Sigmoid colon (tissue), 7 donors: ENCODE data around the gene KDM7A. TPM values are rescaled to one million over a fixed set of nuclear protein-coding genes. Genes with fewer than 3 reads are reported as not detected.
"Not testable (repeated sequence)": the region's sequence is repeated elsewhere in the genome, so short reads cannot be mapped to it uniquely, and the experiment has no call there.

Experiments used
- DNase-seq: peaks from one replicate; pipeline ENCODE4 v3.0.0-alpha.2; 2019
- H3K27ac ChIP-seq, 4 donors: fragments of 200-600 bp; sonication (generic); one replicate each; pipeline ENCODE4 v1.5.1; 2016 to 2019; ENCODE audit warnings: mild to moderate bottlenecking in 1 of 4
- H3K27me3 ChIP-seq, 3 donors: fragments of 200-600 bp; sonication (generic); one replicate each; pipeline ENCODE4 v1.5.1; 2019; ENCODE audit warnings: mild to moderate bottlenecking in 1 of 3
- H3K36me3 ChIP-seq, 4 donors: fragments of 200-600 bp; sonication (generic); one replicate each; pipeline ENCODE4 v1.5.1; 2016 to 2019
- H3K4me1 ChIP-seq, 4 donors: fragments of 200-600 bp; sonication (generic); one replicate each; pipeline ENCODE4 v1.5.1; 2017 to 2019
- H3K4me3 ChIP-seq, 4 donors: fragments of 200-600 bp; sonication (generic); one replicate each; pipeline ENCODE4 v1.5.1; 2017 to 2019; ENCODE audit warnings: mild to moderate bottlenecking in 2 of 4, moderate library complexity in 1 of 4
- H3K9me3 ChIP-seq, 4 donors: fragments of 200-600 bp in 3 of 4; sonication (generic) in 3 of 4; one replicate each; pipeline versions ENCODE4 v1.5.1 to v1.6.1; 2013 to 2019
- CTCF ChIP-seq, 4 experiments: fragments of 450-650 bp in 3 of 4; fragments of 200-600 bp in 1 of 4; IDR thresholded peaks; one replicate each; pipeline ENCODE4 v1.5.1; 2016 to 2019; ENCODE audit warnings: antibody characterized with exemption in 4 of 4, mild to moderate bottlenecking in 3 of 4, moderate library complexity in 2 of 4
- EP300 ChIP-seq, 4 donors: sonication (generic); formaldehyde crosslinking; IDR thresholded peaks; one replicate each; pipeline ENCODE4 v1.6.1; 2017; ENCODE audit warnings: antibody characterized with exemption in 4 of 4
- POLR2A ChIP-seq, 2 donors: fragments of 450-650 bp; IDR thresholded peaks; one replicate each; pipeline ENCODE4 v1.6.1; 2016; ENCODE audit warnings: antibody characterized with exemption in 2 of 2, mild to moderate bottlenecking in 2 of 2, moderate library complexity in 2 of 2
- POLR2AphosphoS5 ChIP-seq, 4 donors: sonication (generic); formaldehyde crosslinking; IDR thresholded peaks; one replicate each; pipeline ENCODE4 v1.6.1; 2017; ENCODE audit warnings: antibody characterized with exemption in 4 of 4
- WGBS, 2 donors: extraction: QIAGEN DNeasy Blood & Tissue Kit; methylation state at CpG; one replicate each; pipeline ENCODE4 v1.1.7; 2013; 5-methylcytosine and 5-hydroxymethylcytosine counted together
- intact Hi-C: fragments of 100-400 bp; cut with DNase I; formaldehyde crosslinking; loops from one replicate; pipeline ENCODE4 v1.15.1; 2023
- polyA plus RNA-seq, 3 donors: library from polyadenylated mRNA; stranded (reverse); fragments of 200-250 nt; gene quantifications; one replicate each; pipeline ENCODE4 v1.2.3, GENCODE V29; 2013
- total RNA-seq, 4 donors: library from RNA; depleted of rRNA; stranded (reverse); fragments of >200 nt; gene quantifications; one replicate each; pipeline ENCODE4 v1.1.0, GENCODE V29; 2016
- donor health status: healthy with polysubstance abuse.
- donor health status: Bipolar disorder and iron deficiency.
- donor health status: healthy.

Gene KDM7A
- total and polyA plus RNA-seq, 7 donors: 8.4 to 31.6 (median 17.0) TPM

- Histone ChIP-seq H3K9me3 (no peaks in the 10 kb centered on the region), H3K36me3 (no peaks in the 10 kb centered on the region), H3K4me1 (peaks cover 0 to 29% (median 23%) of the 10 kb centered on the region in 4 donors), H3K4me3 (peak overlapping the region; percentile 75 to 97 (median 81)), H3K27ac (peak overlapping the region; percentile 95 to 100 (median 100)), H3K27me3 (no peaks in the 10 kb centered on the region)
- intact Hi-C loops: loop anchor here (2.0 to 10.0 kb wide), 10 partner anchors 55 to 1711 kb away; partner anchors contain the start of genes ADCK2, HIPK2, MKRN1 and PARP12
- TF ChIP-seq POLR2AphosphoS5 (IDR thresholded peaks at IDR 0.05): peak; percentile 88 to 95 (median 93)
- peak; percentile 63 to 76 for TF ChIP-seq POLR2A (IDR thresholded peaks at IDR 0.05)
- peak; percentile 76 to 95 (median 84) for TF ChIP-seq CTCF (IDR thresholded peaks at IDR 0.05)
- peak in 1 of 4 donors; percentile 14 for TF ChIP-seq EP300 (IDR thresholded peaks at IDR 0.05)
- 0 to 1% methylated on average over 72 of the region's 72 CpGs for WGBS, 2 donors
- peak; percentile 97 for DNase-seq
Measured at GRCh38 chr7:140175221-140176121, 1.3 kb downstream of the KDM7A start.

GRCh38 chr7:140174217-140174616 is 2.6 kb downstream of the KDM7A start:
- H3K4me1 ChIP-seq: peaks cover 0 to 39% (median 28%) of the 10 kb centered on the region in 4 donors
- 66 to 77% methylated on average over 2 of the region's 2 CpGs for WGBS, 2 donors
- TF ChIP-seq POLR2A (IDR thresholded peaks at IDR 0.05) (no peak), CTCF (IDR thresholded peaks at IDR 0.05) (no peak), EP300 (IDR thresholded peaks at IDR 0.05) (no peak)
- DNase-seq: no peak
- H3K36me3 ChIP-seq: no peaks in the 10 kb centered on the region
- no peak overlapping the region for H3K4me3 ChIP-seq
- intact Hi-C loops: loop anchor here (2.0 to 10.0 kb wide), 5 partner anchors 57 to 1709 kb away; partner anchors contain the start of genes ADCK2, HIPK2 and TRIM24
- H3K9me3 ChIP-seq: no peaks in the 10 kb centered on the region
- no peaks in the 10 kb centered on the region for H3K27me3 ChIP-seq
- H3K27ac ChIP-seq: peak overlapping the region; percentile 95 to 100 (median 100)

- no peak for TF ChIP-seq EP300 (IDR thresholded peaks at IDR 0.05)
- 39 to 85% methylated on average over 4 of the region's 4 CpGs for WGBS, 2 donors
Measured at GRCh38 chr7:140170375-140170774, 6.4 kb downstream of the KDM7A start.

GRCh38 chr7:140168816-140169215 is 8.0 kb downstream of the KDM7A start:
- Histone ChIP-seq H3K27ac (no peak overlapping the region), H3K27me3 (no peaks in the 10 kb centered on the region), H3K4me3 (no peak overlapping the region), H3K36me3 (no peaks in the 10 kb centered on the region), H3K4me1 (peaks cover 0 to 49% (median 31%) of the 10 kb centered on the region in 4 donors), H3K9me3 (no peaks in the 10 kb centered on the region)
- TF ChIP-seq CTCF (IDR thresholded peaks at IDR 0.05) (no peak), POLR2AphosphoS5 (IDR thresholded peaks at IDR 0.05) (no peak), EP300 (IDR thresholded peaks at IDR 0.05) (no peak), POLR2A (IDR thresholded peaks at IDR 0.05) (no peak)
- WGBS, 2 donors: 62 to 76% methylated on average over 2 of the region's 2 CpGs
- DNase-seq: no peak
- intact Hi-C loops: no loop called here

More at GRCh38 chr7:140170375-140170774, 6.4 kb downstream of the KDM7A start:
- no peak overlapping the region for H3K27ac ChIP-seq
- DNase-seq: no peak
- H3K27me3 ChIP-seq: no peaks in the 10 kb centered on the region
- peaks cover 0 to 56% (median 39%) of the 10 kb centered on the region in 4 donors for H3K4me1 ChIP-seq
- H3K36me3 ChIP-seq: no peaks in the 10 kb centered on the region
- H3K9me3 ChIP-seq: no peaks in the 10 kb centered on the region
- H3K4me3 ChIP-seq: no peak overlapping the region
- intact Hi-C loops: loop anchor here (10.0 kb wide), 3 partner anchors 396 to 1706 kb away; partner anchors contain the start of genes ADCK2, HIPK2 and TRIM24

GRCh38 chr7:140165422-140165821 is 11.4 kb downstream of the KDM7A start:
- TF ChIP-seq CTCF (IDR thresholded peaks at IDR 0.05) (no peak), EP300 (IDR thresholded peaks at IDR 0.05) (no peak), POLR2A (IDR thresholded peaks at IDR 0.05) (no peak), POLR2AphosphoS5 (IDR thresholded peaks at IDR 0.05) (no peak)
- intact Hi-C loops: no loop called here
- Histone ChIP-seq H3K9me3 (no peaks in the 10 kb centered on the region), H3K36me3 (no peaks in the 10 kb centered on the region), H3K27ac (no peak overlapping the region), H3K4me1 (peaks cover 0 to 42% (median 28%) of the 10 kb centered on the region in 4 donors), H3K4me3 (no peak overlapping the region), H3K27me3 (no peaks in the 10 kb centered on the region)
- DNase-seq: no peak
- WGBS, 2 donors: 45 to 71% methylated on average over 3 of the region's 3 CpGs

GRCh38 chr7:140162081-140162480 is 14.7 kb downstream of the KDM7A start:
- H3K27ac ChIP-seq, H3K9me3 ChIP-seq, DNase-seq, intact Hi-C loops, H3K4me3 ChIP-seq, H3K36me3 ChIP-seq, H3K27me3 ChIP-seq: not testable (repeated sequence)
- 92 to 93% methylated on average over 11 of the region's 11 CpGs for WGBS, 2 donors
- peaks cover 0 to 20% (median 18%) of the 10 kb centered on the region in 4 donors for H3K4me1 ChIP-seq
